HG03457 (cell line): ENCODE data around the gene CDK5R2.

Experiments
- ATAC-seq: cut with Tn5 transposase; IDR thresholded peaks from one replicate; pipeline ENCODE4 v1.9.1; 2021; ENCODE audit warnings: moderate number of reproducible peaks; ENCODE audit not compliant: unreplicated experiment

Gene CDK5R2

GRCh38 chr2:219001577-219002394 is 42.3 kb downstream of the CDK5R2 start:
- no peak for ATAC-seq

GRCh38 chr2:219002395-219003266 is 43.2 kb downstream of the CDK5R2 start:
- ATAC-seq: no peak

GRCh38 chr2:219003267-219003634 is 43.8 kb downstream of the CDK5R2 start:
- no peak for ATAC-seq

GRCh38 chr2:219003979-219004378 is 44.5 kb downstream of the CDK5R2 start:
- no peak for ATAC-seq

- ATAC-seq: no peak
These were observed 49.8 kb downstream of the CDK5R2 start for GRCh38 chr2:219009294-219009693.

- no peak for ATAC-seq
These were observed 50.8 kb downstream of the CDK5R2 start for GRCh38 chr2:219010162-219010756.

- no peak for ATAC-seq
These were observed 51.4 kb downstream of the CDK5R2 start for GRCh38 chr2:219010873-219011272.
